HUES48 (cell line): ENCODE results near the gene ZEB2.

Source experiments
- H3K27ac ChIP-seq: one replicate; pipeline ENCODE4 v1.7.0; 2013; ENCODE audit warnings: low read depth, low read length, inconsistent platforms
- H3K27me3 ChIP-seq: 2 replicates; pipeline ENCODE4 v1.6.1; 2013; ENCODE audit warnings: mild to moderate bottlenecking, low read length; ENCODE audit not compliant: control insufficient read depth, insufficient read depth
- H3K36me3 ChIP-seq: 2 replicates; pipeline ENCODE4 v1.6.1; 2013; ENCODE audit warnings: low read length; ENCODE audit not compliant: control insufficient read depth, insufficient read depth
- H3K4me1 ChIP-seq: 2 replicates; pipeline ENCODE4 v1.6.1; 2013; ENCODE audit warnings: mild to moderate bottlenecking, low read length; ENCODE audit not compliant: control insufficient read depth, insufficient read depth
- H3K4me3 ChIP-seq: 2 replicates; pipeline ENCODE4 v1.5.1; 2013; ENCODE audit warnings: mild to moderate bottlenecking, low read depth, low read length
- H3K9ac ChIP-seq: 2 replicates; pipeline ENCODE4 v1.6.1; 2013; ENCODE audit warnings: mild to moderate bottlenecking, low read depth, low read length, moderate library complexity
- H3K9me3 ChIP-seq: 2 replicates; pipeline ENCODE4 v1.6.1; 2013; ENCODE audit warnings: low read length; ENCODE audit not compliant: control insufficient read depth, insufficient read depth

Gene ZEB2

DNA sequence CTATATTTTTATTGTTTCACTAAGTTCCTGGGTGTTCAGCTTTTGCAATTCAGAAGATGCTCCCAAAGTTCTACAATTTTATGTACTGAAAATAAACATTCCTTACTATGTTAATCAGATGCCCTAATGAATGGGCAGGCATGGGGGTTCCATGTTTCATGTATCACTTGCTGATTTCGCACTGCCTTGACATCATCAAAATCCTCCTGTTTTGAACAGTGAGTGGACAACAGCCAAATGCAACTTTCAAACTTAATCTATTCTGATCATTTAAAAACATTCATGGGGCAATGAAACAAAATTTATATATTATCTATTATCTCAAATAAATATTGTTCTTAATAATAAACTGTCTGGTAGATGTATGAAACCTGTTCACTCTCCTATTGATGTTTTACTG, 43.2 kb downstream of the ZEB2 start:
- peaks cover 61% of the 10 kb centered on the region for H3K4me1 ChIP-seq
- H3K4me3 ChIP-seq = no peak overlapping the region
- no peak overlapping the region for H3K9ac ChIP-seq
- H3K27me3 ChIP-seq = no peaks in the 10 kb centered on the region
- no peaks in the 10 kb centered on the region for H3K9me3 ChIP-seq
- no peaks in the 10 kb centered on the region for H3K36me3 ChIP-seq
- no peak overlapping the region for H3K27ac ChIP-seq

DNA sequence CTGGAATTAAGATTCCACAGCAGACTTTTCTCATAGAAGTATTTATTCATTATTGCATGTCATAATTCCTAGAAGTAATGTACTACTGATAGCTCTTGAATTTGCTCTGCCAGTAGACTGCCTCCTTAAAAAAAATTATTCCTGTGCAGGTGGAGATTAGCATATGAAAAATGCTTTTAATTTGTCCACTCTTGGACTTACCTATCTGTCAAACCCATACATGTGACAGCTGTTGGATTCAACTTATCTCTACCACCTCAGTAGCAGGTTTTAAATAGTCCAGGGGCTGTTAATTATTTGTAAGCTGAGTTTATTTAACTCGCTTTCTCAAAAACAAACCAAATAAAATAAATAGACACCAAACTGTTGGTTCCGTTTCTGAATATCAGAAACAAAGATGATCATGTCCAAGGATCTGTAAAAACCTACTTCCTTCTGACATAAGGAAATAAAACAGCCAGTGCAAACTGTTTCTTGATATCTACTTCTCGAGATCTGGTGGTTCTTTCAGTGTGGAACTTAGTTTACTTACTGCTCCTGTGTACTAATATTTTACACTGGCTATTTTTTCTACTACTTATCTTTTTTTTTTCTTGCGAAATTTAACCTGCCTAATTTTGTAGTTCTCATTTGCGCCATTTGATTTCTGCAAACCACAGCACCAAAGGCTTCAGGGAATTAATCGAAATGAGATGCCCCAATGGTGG, 44.2 kb downstream of the ZEB2 start:
- peaks cover 65% of the 10 kb centered on the region for H3K4me1 ChIP-seq
- H3K9me3 ChIP-seq = no peaks in the 10 kb centered on the region
- no peak overlapping the region for H3K9ac ChIP-seq
- no peaks in the 10 kb centered on the region for H3K36me3 ChIP-seq
- H3K4me3 ChIP-seq = no peak overlapping the region
- H3K27me3 ChIP-seq = no peaks in the 10 kb centered on the region
- H3K27ac ChIP-seq = no peak overlapping the region

DNA sequence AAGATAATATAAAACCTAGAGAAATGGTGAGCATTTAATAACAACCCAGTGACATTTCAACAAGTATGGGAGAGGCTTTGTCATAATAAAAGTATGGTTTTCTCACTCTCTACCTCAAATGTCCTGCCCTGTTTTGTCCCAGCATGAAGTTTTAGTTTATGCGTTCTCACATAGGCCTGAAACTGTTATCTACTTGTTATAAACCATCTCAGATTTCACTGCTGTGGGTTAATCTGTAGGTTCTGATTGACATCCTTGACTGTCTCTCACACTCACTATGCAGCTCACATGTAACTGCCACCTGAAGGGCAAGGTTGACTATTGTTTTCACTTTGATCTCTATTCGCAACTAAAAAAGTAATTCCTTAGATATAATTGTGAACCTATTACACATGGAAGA, 44.9 kb downstream of the ZEB2 start:
- no peak overlapping the region for H3K27ac ChIP-seq
- no peak overlapping the region for H3K9ac ChIP-seq
- H3K4me3 ChIP-seq = no peak overlapping the region
- H3K27me3 ChIP-seq = no peaks in the 10 kb centered on the region
- H3K4me1 ChIP-seq = peaks cover 65% of the 10 kb centered on the region
- H3K36me3 ChIP-seq = no peaks in the 10 kb centered on the region
- no peaks in the 10 kb centered on the region for H3K9me3 ChIP-seq

DNA sequence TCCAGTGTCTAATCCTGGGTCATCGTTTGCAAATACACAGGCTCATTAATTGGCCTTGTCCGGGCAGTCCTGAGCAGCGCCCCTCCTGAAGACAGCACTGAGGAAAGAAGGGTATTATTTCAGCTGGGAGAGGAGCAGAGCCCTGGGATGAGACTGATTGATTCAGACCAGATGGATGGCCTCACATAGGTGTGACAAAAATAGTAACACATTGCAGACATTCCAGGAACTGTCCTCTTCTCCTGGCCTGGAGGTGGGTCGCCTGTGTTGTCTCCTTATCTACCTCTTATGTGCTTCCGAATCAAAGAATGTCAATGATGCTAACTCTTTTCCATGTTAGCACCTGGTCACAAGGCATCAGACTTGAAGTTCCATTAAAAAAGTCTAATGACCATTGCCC, 45.9 kb downstream of the ZEB2 start:
- Histone ChIP-seq H3K9ac (no peak overlapping the region), H3K9me3 (no peaks in the 10 kb centered on the region), H3K4me3 (no peak overlapping the region), H3K4me1 (peaks cover 67% of the 10 kb centered on the region), H3K27ac (no peak overlapping the region), H3K36me3 (no peaks in the 10 kb centered on the region), H3K27me3 (no peaks in the 10 kb centered on the region)

DNA sequence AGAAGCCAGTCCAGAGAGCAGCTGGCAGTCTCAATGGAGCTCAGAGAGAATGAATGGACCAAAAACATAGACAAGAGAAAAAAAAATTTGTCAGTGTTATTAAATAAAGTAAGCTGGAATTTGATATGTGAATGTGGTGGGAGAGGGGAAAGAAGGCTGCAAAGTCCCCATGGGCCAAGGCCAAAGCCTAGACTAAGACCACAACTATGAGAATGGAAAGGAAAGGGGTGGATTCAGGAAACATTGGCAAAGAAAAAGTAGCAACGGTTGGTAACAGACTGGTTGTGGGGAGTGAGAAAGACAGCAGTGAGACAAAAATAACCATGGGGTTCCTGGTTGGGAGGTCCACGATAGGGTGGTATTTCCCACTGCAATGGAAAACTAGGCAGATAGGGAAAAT, 47.0 kb downstream of the ZEB2 start:
- H3K9ac ChIP-seq = no peak overlapping the region
- no peaks in the 10 kb centered on the region for H3K36me3 ChIP-seq
- H3K4me1 ChIP-seq = peaks cover 61% of the 10 kb centered on the region
- H3K4me3 ChIP-seq = no peak overlapping the region
- H3K9me3 ChIP-seq = no peaks in the 10 kb centered on the region
- H3K27ac ChIP-seq = no peak overlapping the region
- H3K27me3 ChIP-seq = no peaks in the 10 kb centered on the region

DNA sequence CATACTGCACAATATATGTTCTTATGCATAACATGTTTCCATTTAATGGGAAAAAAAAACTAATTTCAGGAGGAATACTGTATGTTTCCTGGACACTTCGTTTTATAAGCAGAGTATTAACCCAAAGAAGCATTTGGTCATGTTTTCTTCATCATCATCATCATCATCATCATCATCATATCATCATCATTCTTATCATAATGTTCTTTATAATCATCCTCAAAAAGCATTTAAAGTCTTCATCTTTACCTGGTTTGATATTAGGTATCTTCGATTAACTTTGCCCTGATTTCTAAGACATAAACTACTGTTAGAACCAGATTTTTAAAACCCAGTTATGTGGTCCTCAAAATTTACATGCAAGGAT, 47.9 kb downstream of the ZEB2 start:
- Histone ChIP-seq H3K36me3 (no peaks in the 10 kb centered on the region), H3K9me3 (no peaks in the 10 kb centered on the region), H3K4me3 (no peak overlapping the region), H3K9ac (no peak overlapping the region), H3K27ac (peak overlapping the region; percentile 94), H3K4me1 (peaks cover 60% of the 10 kb centered on the region), H3K27me3 (no peaks in the 10 kb centered on the region)

DNA sequence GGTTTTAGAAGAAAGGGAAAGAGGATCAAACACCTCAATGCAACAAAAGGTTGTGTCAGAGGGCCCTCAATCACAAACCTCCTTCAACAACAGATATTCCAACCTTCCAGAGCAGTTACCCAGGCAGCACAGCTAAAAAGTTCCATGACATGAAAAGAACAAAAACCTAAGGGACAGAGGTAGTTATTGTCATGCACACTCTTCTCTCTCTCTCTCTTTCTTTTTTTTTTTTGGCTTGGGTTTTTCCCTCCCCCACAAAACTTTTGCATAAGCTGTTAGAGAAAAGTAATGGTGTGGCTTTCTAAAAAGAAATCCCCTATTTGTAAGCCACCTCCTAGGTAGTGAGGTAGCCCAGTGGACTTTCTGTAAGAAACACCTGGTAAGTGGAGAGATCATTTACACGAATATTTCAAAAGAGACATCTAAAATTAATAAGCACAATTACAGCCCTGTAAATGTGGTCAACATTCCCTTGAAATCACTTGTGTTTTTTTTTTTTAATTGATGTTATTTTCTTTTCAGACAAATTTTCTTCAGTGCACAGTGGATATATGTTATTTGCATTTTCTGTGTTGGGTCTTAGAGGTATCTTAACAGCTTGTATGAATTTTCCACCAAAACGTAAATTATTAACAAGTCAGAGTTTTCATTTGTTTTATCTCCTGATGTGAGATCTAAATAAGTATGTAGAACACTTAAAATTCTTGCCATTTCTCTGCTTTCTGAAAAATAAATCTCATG, 48.4 kb downstream of the ZEB2 start:
- no peak overlapping the region for H3K9ac ChIP-seq
- no peaks in the 10 kb centered on the region for H3K27me3 ChIP-seq
- H3K36me3 ChIP-seq = no peaks in the 10 kb centered on the region
- peaks cover 58% of the 10 kb centered on the region for H3K4me1 ChIP-seq
- peak overlapping the region; percentile 94 for H3K27ac ChIP-seq
- H3K9me3 ChIP-seq = no peaks in the 10 kb centered on the region
- peak overlapping the region; percentile 17 for H3K4me3 ChIP-seq

DNA sequence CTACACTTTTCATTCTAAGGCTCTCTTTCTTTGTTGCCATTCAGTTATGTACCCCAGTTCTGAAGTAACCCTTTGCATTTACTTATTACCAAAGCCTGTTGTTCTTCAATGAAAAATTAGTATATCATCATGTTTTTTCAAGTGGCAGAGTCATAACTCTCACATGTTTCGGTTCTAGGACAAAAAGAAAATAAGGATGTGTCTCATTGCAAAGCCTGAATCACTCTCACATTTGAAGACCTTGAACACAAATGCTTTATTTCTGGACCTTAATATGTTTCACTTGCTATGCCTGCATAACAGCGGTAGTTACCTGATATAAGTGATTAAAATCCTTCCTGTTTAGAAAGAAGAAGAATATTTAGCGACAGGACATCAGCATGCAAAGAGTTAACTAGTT, 49.1 kb downstream of the ZEB2 start:
- Histone ChIP-seq H3K9ac (no peak overlapping the region), H3K36me3 (no peaks in the 10 kb centered on the region), H3K27me3 (no peaks in the 10 kb centered on the region), H3K9me3 (no peaks in the 10 kb centered on the region), H3K27ac (peak overlapping the region; percentile 94), H3K4me3 (peak overlapping the region; percentile 7; the same call in 1 of the 2 replicates), H3K4me1 (peaks cover 52% of the 10 kb centered on the region)

DNA sequence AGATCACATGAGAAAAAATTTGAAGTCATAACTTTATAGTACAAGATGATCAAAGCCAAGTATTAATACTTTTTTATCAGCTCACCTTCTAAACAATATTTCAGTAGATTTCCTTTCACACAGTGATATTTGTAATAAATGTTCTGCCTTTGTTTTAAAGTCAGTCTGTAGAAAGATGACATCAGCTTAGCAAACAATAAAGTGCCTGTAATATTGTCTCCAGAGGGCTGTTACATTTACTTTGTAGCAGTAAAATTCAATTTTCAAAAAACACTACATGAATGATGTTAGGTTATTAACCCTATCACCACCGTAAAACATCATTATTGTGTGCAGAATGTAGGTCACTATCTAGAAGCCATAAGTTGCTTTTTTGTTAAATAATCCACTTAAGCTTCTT, 49.6 kb downstream of the ZEB2 start:
- H3K27ac ChIP-seq = peak overlapping the region; percentile 94
- no peaks in the 10 kb centered on the region for H3K27me3 ChIP-seq
- H3K4me3 ChIP-seq = no peak overlapping the region
- peaks cover 52% of the 10 kb centered on the region for H3K4me1 ChIP-seq
- no peaks in the 10 kb centered on the region for H3K9me3 ChIP-seq
- no peak overlapping the region for H3K9ac ChIP-seq
- H3K36me3 ChIP-seq = no peaks in the 10 kb centered on the region

DNA sequence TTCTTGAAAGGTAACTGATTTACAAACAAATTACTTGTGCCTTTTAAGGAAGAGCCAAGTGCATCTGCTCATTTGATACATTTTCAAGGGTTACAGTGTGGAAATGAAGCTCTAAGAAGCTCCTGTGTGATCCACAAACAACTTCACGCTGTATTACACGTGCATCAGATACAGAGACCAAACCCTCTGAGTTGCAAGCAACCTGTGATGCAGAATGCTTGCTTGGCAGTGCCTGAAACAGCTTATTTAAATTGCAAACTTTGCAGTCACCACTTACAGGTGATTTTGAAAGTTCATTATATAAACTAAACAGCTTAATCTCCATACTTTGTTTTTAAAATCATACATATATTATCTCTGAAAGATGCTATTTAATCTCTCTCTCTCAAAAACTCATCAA, 50.1 kb downstream of the ZEB2 start:
- H3K27me3 ChIP-seq = no peaks in the 10 kb centered on the region
- H3K9me3 ChIP-seq = no peaks in the 10 kb centered on the region
- H3K4me3 ChIP-seq = no peak overlapping the region
- H3K4me1 ChIP-seq = peaks cover 52% of the 10 kb centered on the region
- no peak overlapping the region for H3K9ac ChIP-seq
- H3K27ac ChIP-seq = peak overlapping the region; percentile 94
- no peaks in the 10 kb centered on the region for H3K36me3 ChIP-seq

DNA sequence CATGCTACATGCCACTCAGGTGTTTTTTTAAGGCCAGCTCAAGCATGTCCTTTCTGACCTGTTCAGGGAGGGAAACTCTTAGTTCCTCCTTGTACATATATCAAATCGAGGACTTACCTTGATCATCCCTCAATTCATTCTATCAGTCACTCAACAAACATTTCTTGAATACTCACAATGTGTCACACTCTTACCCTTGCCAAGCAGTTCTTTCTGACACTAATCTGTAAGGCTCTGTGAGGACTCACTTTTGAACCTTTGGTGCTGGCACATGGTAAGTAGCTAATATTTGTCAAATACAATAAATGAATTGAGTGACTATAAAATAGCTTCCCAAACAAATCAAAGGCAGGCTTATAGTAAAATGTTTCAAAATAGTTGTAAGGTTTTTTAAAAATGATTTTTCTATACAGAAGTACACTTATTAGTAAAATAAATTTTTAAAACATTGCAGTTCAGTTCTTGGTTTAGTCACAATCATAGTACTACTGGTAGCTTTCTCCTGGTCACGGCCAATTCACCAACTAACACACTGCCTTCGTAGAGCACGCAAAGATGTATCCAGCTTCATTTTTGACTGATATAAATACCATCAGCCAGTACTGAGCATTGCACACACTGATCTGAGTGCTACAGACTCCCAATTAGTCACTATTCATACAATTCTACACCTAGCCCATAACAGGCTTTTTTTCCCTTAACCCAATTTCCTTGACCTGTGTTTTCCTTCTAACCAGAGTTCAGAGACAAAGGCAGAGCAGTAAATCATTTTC, 50.9 kb downstream of the ZEB2 start:
- Histone ChIP-seq H3K27me3 (no peaks in the 10 kb centered on the region), H3K4me3 (no peak overlapping the region), H3K27ac (no peak overlapping the region), H3K9me3 (no peaks in the 10 kb centered on the region), H3K9ac (no peak overlapping the region), H3K4me1 (peaks cover 49% of the 10 kb centered on the region), H3K36me3 (no peaks in the 10 kb centered on the region)
